ENCODE measurements around the gene PHF2. TPM values are rescaled to one million over a fixed set of nuclear protein-coding genes. Genes with fewer than 3 reads are reported as not detected.

The PHF2 gene
- polyA plus RNA-seq, 1 experiment: 8.8 TPM

GRCh38 chr9:93597871-93598646 lies 21.7 kb downstream of the PHF2 start:
- no peak for TF ChIP-seq CTCF (IDR thresholded peaks at IDR 0.05; ENCODE audit: low read depth, low read length)
- DNase-seq (ENCODE audit: low read depth, low spot score): no peak
- no peak overlapping the region for H3K4me3 ChIP-seq (ENCODE audit: low read depth, low read length)
- POLR2A ChIA-PET: no interaction called here
- H3K27me3 ChIP-seq (ENCODE audit: control insufficient read depth, insufficient read depth, low read length): no peaks in the 10 kb centered on the region
- CTCF ChIA-PET: no interaction called here
- no peak overlapping the region for H3K27ac ChIP-seq (ENCODE audit: low read depth, low read length)
- no peaks in the 10 kb centered on the region for H3K9me3 ChIP-seq (ENCODE audit: control insufficient read depth, insufficient read depth, low read length)

GRCh38 chr9:93598647-93599241 lies 22.4 kb downstream of the PHF2 start:
- DNase-seq (ENCODE audit: low read depth, low spot score): no peak
- TF ChIP-seq CTCF (IDR thresholded peaks at IDR 0.05; ENCODE audit: low read depth, low read length): no peak
- ChIA-PET CTCF (no interaction called here), POLR2A (no interaction called here)
- H3K4me3 ChIP-seq (ENCODE audit: low read depth, low read length): no peak overlapping the region
- H3K9me3 ChIP-seq (ENCODE audit: control insufficient read depth, insufficient read depth, low read length): no peaks in the 10 kb centered on the region
- no peaks in the 10 kb centered on the region for H3K27me3 ChIP-seq (ENCODE audit: control insufficient read depth, insufficient read depth, low read length)
- no peak overlapping the region for H3K27ac ChIP-seq (ENCODE audit: low read depth, low read length)

GRCh38 chr9:93599571-93600403 lies 23.4 kb downstream of the PHF2 start:
- no peaks in the 10 kb centered on the region for H3K9me3 ChIP-seq (ENCODE audit: control insufficient read depth, insufficient read depth, low read length)
- H3K27me3 ChIP-seq (ENCODE audit: control insufficient read depth, insufficient read depth, low read length): no peaks in the 10 kb centered on the region
- no peak overlapping the region for H3K27ac ChIP-seq (ENCODE audit: low read depth, low read length)
- H3K4me3 ChIP-seq (ENCODE audit: low read depth, low read length): no peak overlapping the region
- POLR2A ChIA-PET: no interaction called here
- no peak for DNase-seq (ENCODE audit: low read depth, low spot score)
- no peak for TF ChIP-seq CTCF (IDR thresholded peaks at IDR 0.05; ENCODE audit: low read depth, low read length)
- CTCF ChIA-PET: no interaction called here

GRCh38 chr9:93600504-93600903 lies 24.1 kb downstream of the PHF2 start:
- no peak overlapping the region for H3K27ac ChIP-seq (ENCODE audit: low read depth, low read length)
- H3K9me3 ChIP-seq (ENCODE audit: control insufficient read depth, insufficient read depth, low read length): no peaks in the 10 kb centered on the region
- TF ChIP-seq CTCF (IDR thresholded peaks at IDR 0.05; ENCODE audit: low read depth, low read length): no peak
- POLR2A ChIA-PET: no interaction called here
- CTCF ChIA-PET: no interaction called here
- DNase-seq (ENCODE audit: low read depth, low spot score): no peak
- H3K4me3 ChIP-seq (ENCODE audit: low read depth, low read length): no peak overlapping the region
- H3K27me3 ChIP-seq (ENCODE audit: control insufficient read depth, insufficient read depth, low read length): no peaks in the 10 kb centered on the region

- Histone ChIP-seq H3K9me3 (ENCODE audit: control insufficient read depth, insufficient read depth, low read length) (peaks cover 3% of the 10 kb centered on the region; the same call in 1 of the 2 replicates), H3K4me3 (ENCODE audit: low read depth, low read length) (no peak overlapping the region), H3K27me3 (ENCODE audit: control insufficient read depth, insufficient read depth, low read length) (no peaks in the 10 kb centered on the region), H3K27ac (ENCODE audit: low read depth, low read length) (no peak overlapping the region)
- CTCF ChIA-PET: no interaction called here
- no peak for DNase-seq (ENCODE audit: low read depth, low spot score)
- no peak for TF ChIP-seq CTCF (IDR thresholded peaks at IDR 0.05; ENCODE audit: low read depth, low read length)
- POLR2A ChIA-PET: no interaction called here
Measured at GRCh38 chr9:93601063-93601462, 24.7 kb downstream of the PHF2 start.

Data from AG04450 (cell line).